Measurements from ENCODE around the gene EXOC4. TPM values are rescaled to one million over a fixed set of nuclear protein-coding genes. Genes with fewer than 3 reads are reported as not detected.
A peak's percentile ranks its signal among the peaks of the same experiment; 100 is the strongest.

EXOC4 gene
- total RNA-seq, 2 experiments from 2014 or later = 51.9 to 90.1 TPM

DNA sequence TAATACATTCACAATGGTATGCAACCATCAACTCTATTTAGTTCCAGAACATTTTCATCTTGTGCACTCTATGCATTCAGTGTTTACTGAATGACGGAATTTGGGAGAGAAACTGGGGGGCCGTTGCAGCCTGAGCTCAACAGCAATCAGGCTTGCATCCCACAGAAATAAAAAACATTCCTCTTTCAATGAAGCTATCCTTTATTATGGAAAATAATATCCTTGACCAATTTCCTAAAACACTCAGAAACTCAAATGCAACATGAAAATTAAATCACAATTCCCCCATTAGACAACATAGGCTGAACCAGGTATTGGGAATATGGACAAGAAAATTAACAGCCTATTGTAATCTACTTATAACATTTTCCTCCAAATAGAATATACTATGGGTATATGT lies 6.3 kb upstream of the EXOC4 start:
- Mint-ChIP-seq H3K36me3 (ENCODE audit: low read depth) (no peaks in the 10 kb centered on the region), H3K4me1 (no peaks in the 10 kb centered on the region), H3K9me3 (ENCODE audit: low read depth) (no peaks in the 10 kb centered on the region), H3K27ac (no peak overlapping the region), H3K4me3 (no peak overlapping the region), H3K27me3 (peaks cover 8% of the 10 kb centered on the region)
- intact Hi-C loops (cut with DNase I, micrococcal nuclease) = no loop called here
- CTCF ChIA-PET = interaction anchor here (0.7 to 1.0 kb wide), 3 partner anchors 13 to 617 kb away, joined by 3 to 5 read pairs (median 3); no protein-coding TSS in a partner anchor
- no peak for ATAC-seq
- POLR2A ChIA-PET = no interaction called here
- DNase-seq = no peak

DNA sequence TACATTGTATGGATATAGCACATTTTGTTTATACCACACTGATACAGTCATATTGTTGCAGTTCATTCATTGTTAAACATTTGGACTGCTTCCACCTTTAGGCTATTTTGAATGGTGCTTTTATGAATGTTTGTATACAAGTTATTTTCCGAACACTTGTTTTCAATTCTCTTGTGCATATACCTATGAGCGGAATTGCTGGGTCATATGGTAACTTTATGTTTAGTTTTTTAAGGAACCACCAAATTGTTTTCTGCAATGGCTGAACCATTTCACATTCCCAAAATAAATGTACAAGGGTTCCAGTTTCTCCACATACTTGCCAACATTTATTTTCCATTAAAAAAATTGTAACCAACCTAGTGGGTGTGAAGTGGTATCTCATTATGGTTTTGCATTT lies 4.0 kb upstream of the EXOC4 start:
- no peak overlapping the region for H3K27ac Mint-ChIP-seq

DNA sequence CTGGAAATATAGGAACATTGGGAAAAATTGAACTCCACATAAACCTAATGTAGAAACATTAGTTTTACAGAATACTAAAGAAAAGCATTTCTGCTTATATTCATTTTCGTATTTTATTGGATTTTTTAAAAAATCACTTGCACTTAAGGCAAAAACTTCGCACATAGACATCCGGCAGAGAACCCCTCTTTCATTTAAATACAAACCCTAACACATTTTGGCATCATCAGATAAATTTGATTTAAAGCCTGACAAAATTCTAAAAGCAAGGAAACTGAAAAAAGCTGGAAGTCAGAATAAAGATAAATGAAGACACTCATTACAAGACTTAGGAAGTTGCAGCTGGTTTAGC lies 396 bp upstream of the EXOC4 start:
- ChIA-PET CTCF (interaction anchor here (0.7 to 1.8 kb wide), 5 partner anchors 10 to 874 kb away, joined by 3 to 5 read pairs (median 4); partner anchors contain the start of gene LRGUK), POLR2A (no interaction called here)
- intact Hi-C loops (cut with DNase I, micrococcal nuclease) = loop anchor here (1.0 to 10.0 kb wide), 3 partner anchors 170 to 875 kb away; partner anchors contain the start of genes CHCHD3 (in 2 of the 2) and LRGUK (in 2 of the 2)
- H3K9me3 Mint-ChIP-seq (ENCODE audit: low read depth) = no peaks in the 10 kb centered on the region
- peaks cover 29% of the 10 kb centered on the region for H3K4me1 Mint-ChIP-seq
- no peak for ATAC-seq
- H3K36me3 Mint-ChIP-seq (ENCODE audit: low read depth) = peaks cover 7% of the 10 kb centered on the region
- peak overlapping the region; percentile 85 for H3K4me3 Mint-ChIP-seq
- H3K27ac Mint-ChIP-seq = no peak overlapping the region
- DNase-seq = no peak
- no peaks in the 10 kb centered on the region for H3K27me3 Mint-ChIP-seq

More for the DNA sequence above, 4.0 kb upstream of the EXOC4 start:
- H3K36me3 Mint-ChIP-seq (ENCODE audit: low read depth) = peaks cover 3% of the 10 kb centered on the region
- CTCF ChIA-PET = interaction anchor here (0.7 kb wide), 1 partner anchor 203 kb away, joined by 3 read pairs; no protein-coding TSS in a partner anchor
- POLR2A ChIA-PET = no interaction called here
- peaks cover 7% of the 10 kb centered on the region for H3K4me1 Mint-ChIP-seq
- no peak for ATAC-seq
- intact Hi-C loops (cut with DNase I, micrococcal nuclease) = no loop called here
- H3K9me3 Mint-ChIP-seq (ENCODE audit: low read depth) = no peaks in the 10 kb centered on the region
- H3K27me3 Mint-ChIP-seq = no peaks in the 10 kb centered on the region
- H3K4me3 Mint-ChIP-seq = no peak overlapping the region
- no peak for DNase-seq

DNA sequence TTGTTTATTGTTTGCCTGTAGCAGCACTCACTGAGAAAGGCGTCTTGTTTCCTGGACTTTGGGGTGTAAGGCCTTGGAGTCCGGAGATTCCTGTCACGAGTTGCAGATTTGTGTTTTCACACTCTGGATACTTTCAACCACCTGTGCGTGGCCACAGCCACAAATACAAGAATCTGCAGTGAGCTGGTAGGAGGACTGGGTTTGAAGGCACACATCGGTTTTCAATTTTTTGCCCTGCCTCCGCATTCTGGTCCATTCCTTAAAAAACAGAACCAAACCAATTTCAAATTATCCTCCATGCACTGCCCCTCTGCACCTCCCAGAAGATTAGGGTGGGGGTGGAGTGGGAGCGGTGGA lies 619 bp downstream of the EXOC4 start:
- intact Hi-C loops (cut with DNase I, micrococcal nuclease) = loop anchor here (1.0 to 10.0 kb wide), 2 partner anchors 871 to 1064 kb away; partner anchors contain the start of gene LRGUK (in 1 of the 2)
- H3K4me3 Mint-ChIP-seq = peak overlapping the region; percentile 85
- ChIA-PET CTCF (interaction anchor here (1.3 to 1.8 kb wide), 4 partner anchors 9 to 873 kb away, joined by 4 to 5 read pairs (median 4); partner anchors contain the start of gene LRGUK), POLR2A (no interaction called here)
- no peaks in the 10 kb centered on the region for H3K9me3 Mint-ChIP-seq (ENCODE audit: low read depth)
- H3K27me3 Mint-ChIP-seq = no peaks in the 10 kb centered on the region
- peaks cover 7% of the 10 kb centered on the region for H3K36me3 Mint-ChIP-seq (ENCODE audit: low read depth)
- peaks cover 35% of the 10 kb centered on the region for H3K4me1 Mint-ChIP-seq
- peak overlapping the region; percentile 83 for H3K27ac Mint-ChIP-seq
- DNase-seq = peak; percentile 19
- no peak for ATAC-seq

DNA sequence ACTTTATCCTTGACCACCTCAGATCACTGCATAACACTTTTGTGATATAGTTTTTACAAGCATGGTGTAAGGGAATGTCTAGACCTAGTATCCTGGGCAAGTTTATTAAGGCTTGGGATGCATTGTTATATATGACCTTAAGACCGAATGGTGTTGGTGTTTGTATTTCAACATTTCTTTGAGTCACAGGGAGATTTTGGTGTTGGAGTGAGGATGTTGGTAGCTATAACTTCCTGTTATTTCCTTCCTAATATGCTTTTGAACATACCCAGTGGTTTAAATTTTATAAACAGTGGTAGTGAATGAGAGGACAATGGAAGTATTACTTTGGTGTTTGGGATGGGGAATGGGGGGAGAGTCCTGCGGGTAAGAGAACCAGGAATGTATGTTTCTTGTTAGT lies 2.6 kb downstream of the EXOC4 start:
- Mint-ChIP-seq H3K27me3 (no peaks in the 10 kb centered on the region), H3K4me1 (peaks cover 35% of the 10 kb centered on the region), H3K27ac (no peak overlapping the region), H3K9me3 (ENCODE audit: low read depth) (no peaks in the 10 kb centered on the region), H3K4me3 (no peak overlapping the region), H3K36me3 (ENCODE audit: low read depth) (peaks cover 7% of the 10 kb centered on the region)
- ChIA-PET CTCF (interaction anchor here (0.7 kb wide), 1 partner anchor 8 kb away, joined by 3 read pairs; no protein-coding TSS in a partner anchor), POLR2A (no interaction called here)
- ATAC-seq = no peak
- intact Hi-C loops (cut with DNase I, micrococcal nuclease) = loop anchor here in 1 of 2 experiments (10.0 kb wide), 1 partner anchor 869 kb away; the partner anchor contains the start of gene LRGUK
- DNase-seq = no peak

DNA sequence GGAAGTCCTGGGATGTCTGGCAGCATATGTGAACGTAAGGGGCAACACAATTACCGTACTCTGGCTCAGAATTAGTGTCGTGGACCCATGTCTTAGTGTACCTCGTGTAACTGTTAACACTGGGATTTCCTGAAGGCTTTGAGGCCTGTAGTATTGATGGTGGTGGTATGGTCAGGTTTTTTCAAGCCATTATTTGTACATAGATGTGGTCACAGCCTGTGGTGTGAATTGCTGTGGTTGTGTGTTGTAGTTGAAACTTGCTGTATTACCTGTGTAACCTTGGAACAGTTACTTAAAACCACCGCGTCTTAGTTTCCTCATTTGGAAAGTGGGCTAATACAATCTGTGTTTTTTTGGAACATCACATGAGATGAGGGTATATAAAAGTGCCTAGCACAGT lies 5.3 kb downstream of the EXOC4 start:
- no peak for DNase-seq
- Mint-ChIP-seq H3K36me3 (ENCODE audit: low read depth) (peaks cover 10% of the 10 kb centered on the region), H3K27me3 (no peaks in the 10 kb centered on the region), H3K9me3 (ENCODE audit: low read depth) (no peaks in the 10 kb centered on the region), H3K27ac (no peak overlapping the region), H3K4me3 (no peak overlapping the region), H3K4me1 (peaks cover 31% of the 10 kb centered on the region)
- POLR2A ChIA-PET = no interaction called here
- intact Hi-C loops (cut with DNase I, micrococcal nuclease) = loop anchor here in 1 of 2 experiments (10.0 kb wide), 1 partner anchor 867 kb away; the partner anchor contains the start of gene LRGUK
- CTCF ChIA-PET = interaction anchor here (0.8 kb wide), 1 partner anchor 176 kb away, joined by 3 read pairs; the partner anchor contains the start of gene CHCHD3
- ATAC-seq = no peak

DNA sequence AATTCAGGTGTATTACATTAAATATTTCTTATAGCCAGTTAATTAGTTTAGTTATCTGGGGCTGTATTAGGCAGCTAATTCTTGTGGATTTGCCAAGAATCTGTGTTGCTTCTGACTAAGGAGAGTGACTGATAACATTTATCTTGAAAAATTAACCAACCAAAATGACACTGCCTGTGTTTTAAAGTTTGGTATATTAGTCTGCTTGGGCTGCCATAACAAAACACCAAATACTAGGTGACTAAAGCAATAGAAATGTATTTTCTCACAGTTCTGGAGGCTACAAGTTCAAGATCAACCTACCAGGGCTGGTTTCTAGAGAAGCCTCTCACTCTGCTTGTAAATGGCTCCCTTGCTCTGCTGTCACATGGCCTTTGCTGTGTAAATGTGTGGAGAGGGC lies 12.9 kb downstream of the EXOC4 start:
- intact Hi-C loops (cut with DNase I, micrococcal nuclease) = no loop called here
- peaks cover 23% of the 10 kb centered on the region for H3K4me1 Mint-ChIP-seq
- DNase-seq (no peak), ATAC-seq (no peak)
- H3K4me3 Mint-ChIP-seq = no peak overlapping the region
- CTCF ChIA-PET = no interaction called here
- POLR2A ChIA-PET = no interaction called here
- H3K36me3 Mint-ChIP-seq (ENCODE audit: low read depth) = peaks cover 10% of the 10 kb centered on the region
- no peaks in the 10 kb centered on the region for H3K27me3 Mint-ChIP-seq
- no peak overlapping the region for H3K27ac Mint-ChIP-seq
- H3K9me3 Mint-ChIP-seq (ENCODE audit: low read depth) = no peaks in the 10 kb centered on the region

DNA sequence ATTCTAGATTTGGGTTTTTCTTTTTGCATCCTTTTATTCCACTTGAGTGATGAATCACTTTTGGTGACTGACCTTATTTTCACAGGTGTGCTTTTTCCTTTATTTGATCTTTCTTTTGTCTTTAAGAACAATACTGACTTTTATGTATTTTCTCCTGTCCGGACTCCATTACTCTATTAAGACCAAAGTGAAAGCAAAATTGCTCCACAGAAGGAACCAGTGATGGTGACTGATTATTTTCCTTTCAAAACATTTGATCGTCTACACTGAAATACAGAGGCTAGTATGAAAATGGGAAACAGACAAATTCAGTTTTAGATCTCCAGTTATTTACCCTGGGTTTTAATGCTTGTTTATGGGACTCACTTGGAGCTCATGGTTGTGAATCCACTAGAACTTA lies 15.5 kb downstream of the EXOC4 start:
- CTCF ChIA-PET = interaction anchor here (0.8 to 1.1 kb wide), 2 partner anchors 14 to 295 kb away, joined by 3 read pairs; no protein-coding TSS in a partner anchor

DNA sequence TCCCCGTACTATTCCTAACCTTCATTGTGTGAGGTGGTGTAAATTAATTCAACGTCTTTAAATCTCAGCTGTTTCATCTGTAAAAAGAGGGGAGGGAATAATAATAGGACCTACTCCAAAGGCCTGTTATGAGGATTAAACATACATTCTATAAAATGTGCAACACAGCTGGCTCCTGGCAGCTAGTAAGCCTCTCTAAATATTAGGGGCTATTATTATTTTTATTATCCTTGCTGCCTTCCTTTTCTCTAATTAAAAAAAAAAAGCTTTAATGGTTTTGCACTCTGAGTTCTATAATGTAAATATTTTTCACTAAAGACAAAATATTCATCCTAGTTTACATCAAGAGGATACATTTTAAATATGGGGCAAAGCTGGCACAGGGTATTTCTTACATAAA lies 19.5 kb downstream of the EXOC4 start:
- ChIA-PET CTCF (no interaction called here), POLR2A (no interaction called here)
- intact Hi-C loops (cut with DNase I, micrococcal nuclease) = no loop called here
- H3K4me1 Mint-ChIP-seq = peaks cover 18% of the 10 kb centered on the region
- no peak overlapping the region for H3K4me3 Mint-ChIP-seq
- DNase-seq (no peak), ATAC-seq (no peak)
- no peak overlapping the region for H3K27ac Mint-ChIP-seq
- no peaks in the 10 kb centered on the region for H3K9me3 Mint-ChIP-seq (ENCODE audit: low read depth)
- peaks cover 33% of the 10 kb centered on the region for H3K36me3 Mint-ChIP-seq (ENCODE audit: low read depth)
- no peaks in the 10 kb centered on the region for H3K27me3 Mint-ChIP-seq

More for the DNA sequence above, 15.5 kb downstream of the EXOC4 start:
- Mint-ChIP-seq H3K9me3 (ENCODE audit: low read depth) (no peaks in the 10 kb centered on the region), H3K4me3 (no peak overlapping the region), H3K27me3 (no peaks in the 10 kb centered on the region), H3K36me3 (ENCODE audit: low read depth) (peaks cover 10% of the 10 kb centered on the region), H3K27ac (peak overlapping the region; percentile 38), H3K4me1 (peaks cover 23% of the 10 kb centered on the region)
- ATAC-seq (no peak), DNase-seq (no peak)
- POLR2A ChIA-PET = no interaction called here
- intact Hi-C loops (cut with DNase I, micrococcal nuclease) = no loop called here

DNA sequence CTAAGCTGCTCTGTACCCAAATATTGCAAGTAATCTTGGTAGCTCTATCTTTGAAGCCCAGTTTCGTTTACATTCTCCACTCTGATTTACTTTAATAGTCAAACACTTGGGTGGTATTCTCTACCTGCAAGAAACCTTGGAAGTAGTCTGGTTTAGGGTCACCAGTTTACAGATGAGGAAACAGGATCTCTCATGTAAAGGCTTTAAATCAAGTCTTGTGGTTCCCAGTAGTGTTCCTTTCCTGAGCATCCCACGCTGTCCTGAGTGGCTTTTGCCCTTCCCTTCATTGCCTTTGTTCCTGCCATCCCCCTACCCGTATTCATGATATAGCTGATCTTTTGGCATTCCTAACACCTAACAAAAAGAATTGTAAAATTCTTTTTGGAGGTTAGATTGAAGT lies 20.3 kb downstream of the EXOC4 start:
- DNase-seq (no peak), ATAC-seq (no peak)
- Mint-ChIP-seq H3K9me3 (ENCODE audit: low read depth) (peaks cover under 1% of the 10 kb centered on the region), H3K27ac (no peak overlapping the region), H3K27me3 (no peaks in the 10 kb centered on the region), H3K4me1 (peaks cover 11% of the 10 kb centered on the region), H3K36me3 (ENCODE audit: low read depth) (peaks cover 41% of the 10 kb centered on the region), H3K4me3 (no peak overlapping the region)
- ChIA-PET CTCF (interaction anchor here (0.6 kb wide), 1 partner anchor 867 kb away, joined by 3 read pairs; no protein-coding TSS in a partner anchor), POLR2A (no interaction called here)
- intact Hi-C loops (cut with DNase I, micrococcal nuclease) = no loop called here

DNA sequence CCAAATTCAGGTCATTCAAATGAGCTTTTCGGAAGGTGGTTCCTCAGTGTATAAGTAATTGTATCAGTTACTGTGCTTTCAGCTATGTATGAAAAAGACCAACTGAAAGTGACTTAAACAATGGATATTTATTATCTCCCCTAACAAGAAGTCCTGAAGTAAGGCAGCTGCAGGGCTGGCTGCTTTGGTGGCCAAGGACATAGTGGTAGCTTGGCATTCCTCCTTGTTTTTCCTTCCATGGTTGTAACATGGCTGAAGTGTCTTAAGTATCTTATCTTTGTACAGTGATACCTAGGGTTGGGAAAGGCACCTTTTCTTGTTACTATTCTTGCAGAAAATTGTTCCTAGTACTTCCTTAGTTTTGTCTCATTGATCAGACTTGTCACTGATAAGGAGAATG lies 21.4 kb downstream of the EXOC4 start:
- Mint-ChIP-seq H3K4me1 (peaks cover 2% of the 10 kb centered on the region), H3K27me3 (no peaks in the 10 kb centered on the region), H3K9me3 (ENCODE audit: low read depth) (peaks cover 4% of the 10 kb centered on the region), H3K4me3 (no peak overlapping the region), H3K36me3 (ENCODE audit: low read depth) (peaks cover 45% of the 10 kb centered on the region), H3K27ac (no peak overlapping the region)
- POLR2A ChIA-PET = no interaction called here
- intact Hi-C loops (cut with DNase I, micrococcal nuclease) = no loop called here
- CTCF ChIA-PET = interaction anchor here (0.6 kb wide), 1 partner anchor 823 kb away, joined by 4 read pairs; no protein-coding TSS in a partner anchor
- no peak for ATAC-seq
- DNase-seq = no peak

DNA sequence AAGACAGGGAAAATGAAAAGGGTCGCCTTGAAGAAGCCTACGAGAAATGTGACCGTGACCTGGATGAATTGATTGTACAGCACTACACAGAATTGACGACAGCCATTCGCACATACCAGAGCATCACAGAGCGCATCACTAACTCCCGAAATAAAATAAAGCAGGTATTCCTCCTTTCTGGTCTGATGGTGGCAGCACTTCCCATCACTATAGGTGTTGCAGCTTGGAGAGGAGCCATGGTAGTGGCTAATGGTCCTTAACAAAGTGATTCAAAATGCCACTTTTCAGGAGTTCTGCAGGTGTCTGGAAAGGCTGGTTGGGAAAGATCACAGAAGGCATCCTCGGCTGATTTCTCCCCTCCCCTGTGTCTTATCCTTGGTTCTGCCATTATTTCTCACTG lies 22.1 kb downstream of the EXOC4 start:
- Mint-ChIP-seq H3K27me3 (no peaks in the 10 kb centered on the region), H3K27ac (no peak overlapping the region), H3K9me3 (ENCODE audit: low read depth) (peaks cover 4% of the 10 kb centered on the region), H3K4me1 (peaks cover 2% of the 10 kb centered on the region), H3K4me3 (no peak overlapping the region), H3K36me3 (ENCODE audit: low read depth) (peaks cover 44% of the 10 kb centered on the region)
- CTCF ChIA-PET = no interaction called here
- ATAC-seq (no peak), DNase-seq (no peak)
- POLR2A ChIA-PET = no interaction called here
- intact Hi-C loops (cut with DNase I, micrococcal nuclease) = no loop called here

All from activated CD4-positive, alpha-beta T cell treated with anti-CD3 and anti-CD28 coated beads for 36 hours (primary cell).